H1 (cell line): Measurements from ENCODE around the gene DNAL1. TPM values are rescaled to one million over a fixed set of nuclear protein-coding genes. Genes with fewer than 3 reads are reported as not detected.

ENCODE experiments used
- CTCF ChIA-PET: fragments of 300-600 bp; sonication (Branson Sonifier 250); formaldehyde crosslinking; loops from one replicate; lab custom pipeline; 2021; ENCODE audit not compliant: partially characterized antibody; lab: Charles Lee
- POLR2A ChIA-PET: fragments of 300-600 bp; sonication (Branson Sonifier 250); formaldehyde crosslinking; loops from one replicate; lab custom pipeline; 2021; ENCODE audit warnings: inconsistent platforms; ENCODE audit not compliant: partially characterized antibody; lab: Charles Lee
- DNase-seq, 2 experiments: peaks; one replicate each; pipeline versions ENCODE4 v3.0.0 to v3.0.0-alpha.2; 2010 to 2022; ENCODE audit warnings: low spot score in 2 of 2, low read depth in 1 of 2, mixed read lengths in 1 of 2
- FAIRE-seq: peaks from 2 replicates; lab custom pipeline; 2011; peaks lifted over from hg19 to GRCh38; lab: Jason Lieb, UNC
- H2AFZ ChIP-seq: 2 replicates; pipeline ENCODE4 v1.8.1; 2012; ENCODE audit warnings: low read length, inconsistent platforms
- H2AK5ac ChIP-seq: 2 replicates; pipeline ENCODE4 v1.6.1; 2013; ENCODE audit warnings: low read depth, low read length
- H2BK120ac ChIP-seq: replicated peaks from 2 replicates; pipeline ENCODE3; 2013; ENCODE audit warnings: low read depth, low read length, inconsistent platforms
- H2BK12ac ChIP-seq: 2 replicates; pipeline ENCODE4 v1.6.1; 2013; ENCODE audit warnings: low read depth, low read length
- H2BK15ac ChIP-seq: 2 replicates; pipeline ENCODE4 v1.6.1; 2013; ENCODE audit warnings: low read length
- H2BK20ac ChIP-seq: 2 replicates; pipeline ENCODE4 v1.6.1; 2013; ENCODE audit warnings: low read length
- H2BK5ac ChIP-seq: 2 replicates; pipeline ENCODE4 v1.6.1; 2013; ENCODE audit warnings: low read depth, low read length
- H3K14ac ChIP-seq: 2 replicates; pipeline ENCODE4 v1.6.1; 2013; ENCODE audit warnings: inconsistent platforms; ENCODE audit not compliant: insufficient read length
- H3K18ac ChIP-seq: 2 replicates; pipeline ENCODE4 v1.6.1; 2013; ENCODE audit warnings: low read length; ENCODE audit errors: extremely low read depth
- H3K23ac ChIP-seq: 2 replicates; pipeline ENCODE4 v1.6.1; 2013; ENCODE audit warnings: inconsistent platforms; ENCODE audit not compliant: insufficient read length
- H3K23me2 ChIP-seq: 2 replicates; pipeline ENCODE4 v1.6.1; 2013; ENCODE audit warnings: low read depth, low read length
- H3K27ac ChIP-seq: 2 replicates; pipeline ENCODE4 v1.6.1; 2011; ENCODE audit warnings: low read depth, low read length, inconsistent platforms
- H3K27me3 ChIP-seq, 4 experiments: replicated peaks in 1 of 4; 1 replicate in 1 of 4; 2 replicates in 3 of 4; pipeline versions ENCODE4 v1.6.1 to v1.8.1; 2011 to 2013; ENCODE audit warnings: low read length in 3 of 4, mild to moderate bottlenecking in 3 of 4, inconsistent platforms in 2 of 4, mixed read lengths in 2 of 4, moderate library complexity in 1 of 4; ENCODE audit not compliant: control insufficient read depth in 3 of 4, insufficient read depth in 3 of 4; ENCODE audit errors: extremely low read depth in 1 of 4
- H3K36me3 ChIP-seq, 4 experiments: 2 replicates each; pipeline versions ENCODE4 v1.6.1 to v1.8.1; 2011 to 2013; ENCODE audit warnings: mild to moderate bottlenecking in 4 of 4, low read length in 3 of 4, moderate library complexity in 2 of 4, control low read depth in 1 of 4, inconsistent platforms in 1 of 4; ENCODE audit not compliant: insufficient read depth in 4 of 4, control insufficient read depth in 2 of 4
- H3K4ac ChIP-seq: replicated peaks from 2 replicates; pipeline ENCODE3; 2013; ENCODE audit warnings: low read length, low read depth, mixed read lengths, inconsistent platforms; ENCODE audit not compliant: insufficient read length
- H3K4me1 ChIP-seq, 4 experiments: replicated peaks in 1 of 4; 1 replicate in 1 of 4; 2 replicates in 3 of 4; pipeline versions ENCODE4 v1.6.1 to v1.8.1; 2011 to 2013; ENCODE audit warnings: low read length in 3 of 4, inconsistent platforms in 2 of 4, mixed read lengths in 1 of 4; ENCODE audit not compliant: insufficient read depth in 4 of 4, control insufficient read depth in 3 of 4
- H3K4me2 ChIP-seq, 2 experiments: 2 replicates each; pipeline versions ENCODE4 v1.6.1 to v1.8.1; 2011 to 2013; ENCODE audit warnings: low read depth in 2 of 2, low read length in 2 of 2, control low read depth in 1 of 2, inconsistent platforms in 1 of 2, mild to moderate bottlenecking in 1 of 2; ENCODE audit not compliant: insufficient read depth in 1 of 2
- H3K4me3 ChIP-seq, 4 experiments: fragments of 200-600, 300-600 bp in 1 of 4; sonication (generic), shearing (Covaris generic), sonication (Bioruptor Twin) in 1 of 4; 2 replicates each; pipeline versions ENCODE4 v1.5.1 to v1.8.1; 2011 to 2016; ENCODE audit warnings: low read length in 4 of 4, low read depth in 3 of 4, control low read depth in 2 of 4, inconsistent platforms in 2 of 4, mild to moderate bottlenecking in 2 of 4, mixed read lengths in 1 of 4, moderate library complexity in 1 of 4; ENCODE audit not compliant: insufficient read depth in 2 of 4; ENCODE audit errors: extremely low read depth in 1 of 4
- H3K56ac ChIP-seq: replicated peaks from 2 replicates; pipeline ENCODE3; 2013; ENCODE audit warnings: low read depth, mild to moderate bottlenecking, mixed read lengths, low read length, inconsistent platforms; ENCODE audit not compliant: insufficient read length
- H3K79me1 ChIP-seq: 2 replicates; pipeline ENCODE4 v1.6.1; 2013; ENCODE audit warnings: low read depth, low read length, control low read depth
- H3K79me2 ChIP-seq, 2 experiments: 2 replicates each; pipeline versions ENCODE4 v1.6.1 to v1.8.1; 2012 to 2013; ENCODE audit warnings: low read length in 2 of 2, mild to moderate bottlenecking in 2 of 2, inconsistent platforms in 1 of 2; ENCODE audit not compliant: insufficient read depth in 2 of 2, control insufficient read depth in 1 of 2
- H3K9ac ChIP-seq, 4 experiments: replicated peaks in 1 of 4; 1 replicate in 1 of 4; 2 replicates in 3 of 4; pipeline versions ENCODE4 v1.6.1 to v1.8.1; 2011 to 2013; ENCODE audit warnings: low read depth in 3 of 4, low read length in 3 of 4, control low read depth in 2 of 4, mild to moderate bottlenecking in 2 of 4, moderate library complexity in 2 of 4, inconsistent platforms in 1 of 4; ENCODE audit errors: extremely low read depth in 1 of 4
- H3K9me3 ChIP-seq, 2 experiments: 2 replicates each; pipeline versions ENCODE4 v1.6.1 to v1.8.1; 2012 to 2013; ENCODE audit warnings: mild to moderate bottlenecking in 2 of 2, moderate library complexity in 2 of 2, control low read depth in 1 of 2, inconsistent platforms in 1 of 2, low read depth in 1 of 2, low read length in 1 of 2, mixed read lengths in 1 of 2; ENCODE audit not compliant: insufficient read depth in 2 of 2
- H4K20me1 ChIP-seq, 2 experiments: replicated peaks in 1 of 2; 2 replicates each; pipeline versions ENCODE3 to v1.8.1; 2011 to 2013; ENCODE audit warnings: inconsistent platforms in 2 of 2, low read length in 2 of 2, mild to moderate bottlenecking in 1 of 2; ENCODE audit not compliant: insufficient read depth in 2 of 2, control insufficient read depth in 1 of 2
- H4K5ac ChIP-seq: 2 replicates; pipeline ENCODE4 v1.6.1; 2013; ENCODE audit warnings: low read length, low read depth, mixed read lengths, inconsistent platforms; ENCODE audit not compliant: insufficient read length
- H4K8ac ChIP-seq: 2 replicates; pipeline ENCODE4 v1.8.0; 2013; ENCODE audit warnings: mild to moderate bottlenecking, moderate library complexity, low read length, inconsistent platforms; ENCODE audit not compliant: insufficient read depth; ENCODE audit errors: extremely low read depth
- H4K91ac ChIP-seq: replicated peaks from 2 replicates; pipeline ENCODE3; 2013; ENCODE audit warnings: low read length, mixed read lengths, inconsistent platforms; ENCODE audit not compliant: insufficient read length
- FOSL1 ChIP-seq: IDR thresholded peaks from 2 replicates; pipeline ENCODE4 v1.6.1; 2011; ENCODE audit warnings: mild to moderate bottlenecking, low read depth, low read length, moderate library complexity; ENCODE audit not compliant: insufficient read depth
- HDAC2 ChIP-seq, 2 experiments: fragments of 300-600 bp in 1 of 2; sonication (generic) in 1 of 2; IDR thresholded peaks; 2 replicates each; pipeline ENCODE4 v1.6.1; 2011 to 2012; ENCODE audit warnings: low read depth in 2 of 2, low read length in 2 of 2, mild to moderate bottlenecking in 2 of 2, moderate library complexity in 2 of 2, borderline replicate concordance in 1 of 2, inconsistent platforms in 1 of 2
- RAD21 ChIP-seq, 2 experiments: IDR thresholded peaks in 1 of 2; conservative IDR thresholded peaks in 1 of 2; 2 replicates each; pipeline ENCODE4 v1.6.1; 2011; ENCODE audit warnings: low read depth in 2 of 2, low read length in 2 of 2, improper control_type of control experiment in 1 of 2, inconsistent platforms in 1 of 2, mild to moderate bottlenecking in 1 of 2, moderate library complexity in 1 of 2
- TCF12 ChIP-seq: IDR thresholded peaks from 2 replicates; pipeline ENCODE4 v1.6.1; 2011; ENCODE audit warnings: low read depth, mild to moderate bottlenecking, low read length
- TEAD4 ChIP-seq: IDR thresholded peaks from 2 replicates; pipeline ENCODE4 v1.6.1; 2012; ENCODE audit warnings: low read depth, low read length, inconsistent platforms, mixed read lengths
- WGBS, 2 experiments: shearing (Covaris generic) in 1 of 2; methylation state at CpG; one replicate each; pipeline versions ENCODE4 v1.1.6 to v1.1.7; 2013 to 2015; ENCODE audit warnings: low lambda C conversion rate in 2 of 2, mixed read lengths in 2 of 2, inconsistent platforms in 1 of 2, low coverage in 1 of 2, missing lambda C conversion rate in 1 of 2; ENCODE audit not compliant: insufficient replicate concordance in 2 of 2, insufficient coverage in 1 of 2, insufficient read length in 1 of 2; ENCODE audit errors: extremely low coverage in 1 of 2, missing lambda C conversion rate in 1 of 2; 5-methylcytosine and 5-hydroxymethylcytosine counted together
- polyA plus RNA-seq, 7 experiments: library from polyadenylated mRNA; depleted of rRNA in 3 of 7; stranded (reverse) in 5 of 7; unstranded in 2 of 7; fragments of >200 nt in 5 of 7; fragments of 200-250 nt in 2 of 7; gene quantifications; 1 replicate in 5 of 7; 2 replicates in 1 of 7; 4 replicates in 1 of 7; pipeline versions ENCODE4 v1.2.1 to v1.2.3, GENCODE V29; 2011 to 2013; ENCODE audit warnings: missing spikeins in 2 of 7, mixed read lengths in 2 of 7
- total RNA-seq: library from RNA; stranded (reverse); fragmentation: NEBNext Ultra II Directional; extraction: Animal tissue kit (Norgen Biotek cat#: 25700); gene quantifications from 2 replicates; pipeline ENCODE4 v1.2.1, GENCODE V29; 2021
- TF ChIP-seq, protein P1 (sequence below): IDR thresholded peaks from 2 replicates; pipeline ENCODE4 v1.6.1; 2012; ENCODE audit warnings: low read length, inconsistent platforms

DNAL1 gene
- total and polyA plus RNA-seq, 2 of the 8 experiments (the other 6 are each of a cell fraction or from before 2014, with no cell fraction given): 2.8 to 16.8 TPM

DNA sequence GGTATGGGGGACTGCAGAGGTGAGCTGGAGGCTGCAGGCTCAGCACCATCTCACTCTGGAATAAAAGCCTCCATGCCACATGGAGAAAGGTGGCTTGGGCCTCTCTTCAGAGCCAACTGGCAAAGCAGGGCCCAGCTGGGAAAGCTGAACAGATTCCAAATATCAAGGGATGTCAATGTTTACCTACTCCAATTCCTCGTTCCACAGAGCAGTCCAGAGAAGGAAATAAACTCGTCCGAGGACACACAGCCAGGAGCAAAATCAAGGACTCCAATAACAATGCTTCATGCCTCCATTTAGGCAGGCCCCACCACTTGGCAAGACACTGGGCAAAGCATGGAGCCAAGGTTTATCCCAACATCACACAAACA, 105.7 kb downstream of the DNAL1 start:
- H3K4me3 ChIP-seq: no peak overlapping the region
- no peak overlapping the region for H3K23ac ChIP-seq
- H3K36me3 ChIP-seq: no peaks in the 10 kb centered on the region
- H3K27ac ChIP-seq: no peak overlapping the region
- H4K91ac ChIP-seq: no peak overlapping the region
- H3K9ac ChIP-seq: no peak overlapping the region
- no peak overlapping the region for H3K14ac ChIP-seq
- POLR2A ChIA-PET: interaction anchor here (1.1 kb wide), 1 partner anchor 9 kb away, joined by 5 read pairs; a partner anchor contains a TSS
- no peak overlapping the region for H3K56ac ChIP-seq
- CTCF ChIA-PET: interaction anchor here (1.3 to 12.5 kb wide), 5 partner anchors 8 to 76 kb away, joined by 4 to 198 read pairs (median 20); a partner anchor contains a TSS
- H4K5ac ChIP-seq: no peak overlapping the region
- no peak overlapping the region for H3K18ac ChIP-seq
- H2BK5ac ChIP-seq: no peak overlapping the region
- H2BK120ac ChIP-seq: no peak overlapping the region
- H3K4me2 ChIP-seq: no peak overlapping the region
- no peak overlapping the region; the same call in 1 of the 2 replicates for H2AK5ac ChIP-seq
- no peak overlapping the region for H2BK12ac ChIP-seq
- H4K20me1 ChIP-seq: peaks cover 10 to 14% of the 10 kb centered on the region in 2 experiments
- H2BK15ac ChIP-seq: no peak overlapping the region
- no peak overlapping the region for H2BK20ac ChIP-seq
- peaks cover 13 to 30% (median 18%) of the 10 kb centered on the region in 4 experiments for H3K4me1 ChIP-seq
- no peak overlapping the region for H2AFZ ChIP-seq
- no peak overlapping the region for H3K4ac ChIP-seq
- TF ChIP-seq TCF12 (no peak), TEAD4 (no peak), RAD21 (IDR thresholded peaks at IDR 0.05 in 1 of 2, conservative IDR thresholded peaks at IDR 0.05 in 1 of 2; ENCODE audit: low read depth in 2 of 2, low read length in 2 of 2) (no peak), HDAC2 (IDR thresholded peaks at IDR 0.05; ENCODE audit: borderline replicate concordance in 1 of 2, low read depth in 2 of 2, low read length in 2 of 2) (no peak), FOSL1 (no peak)
- TF ChIP-seq, protein P1, sequence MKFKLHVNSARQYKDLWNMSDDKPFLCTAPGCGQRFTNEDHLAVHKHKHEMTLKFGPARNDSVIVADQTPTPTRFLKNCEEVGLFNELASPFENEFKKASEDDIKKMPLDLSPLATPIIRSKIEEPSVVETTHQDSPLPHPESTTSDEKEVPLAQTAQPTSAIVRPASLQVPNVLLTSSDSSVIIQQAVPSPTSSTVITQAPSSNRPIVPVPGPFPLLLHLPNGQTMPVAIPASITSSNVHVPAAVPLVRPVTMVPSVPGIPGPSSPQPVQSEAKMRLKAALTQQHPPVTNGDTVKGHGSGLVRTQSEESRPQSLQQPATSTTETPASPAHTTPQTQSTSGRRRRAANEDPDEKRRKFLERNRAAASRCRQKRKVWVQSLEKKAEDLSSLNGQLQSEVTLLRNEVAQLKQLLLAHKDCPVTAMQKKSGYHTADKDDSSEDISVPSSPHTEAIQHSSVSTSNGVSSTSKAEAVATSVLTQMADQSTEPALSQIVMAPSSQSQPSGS: no peak
- 100% methylated on average over 3 of the region's 3 CpGs; no CpG with 5 or more reads in 1 of the 2 experiments for WGBS, 2 experiments
- FAIRE-seq: no peak
- peaks cover 17% of the 10 kb centered on the region for H3K79me1 ChIP-seq
- DNase-seq: no peak
- no peaks in the 10 kb centered on the region for H3K9me3 ChIP-seq
- peaks cover 0 to 56% of the 10 kb centered on the region in 2 experiments; a peak in 3 of 4 replicates for H3K79me2 ChIP-seq
- H4K8ac ChIP-seq: no peak overlapping the region
- no peaks in the 10 kb centered on the region for H3K27me3 ChIP-seq
- H3K23me2 ChIP-seq: no peaks in the 10 kb centered on the region
